H1 (cell line): ENCODE measurements around the gene TSPEAR. TPM values are rescaled to one million over a fixed set of nuclear protein-coding genes. Genes with fewer than 3 reads are reported as not detected.
A peak's percentile ranks its signal among the peaks of the same experiment; 100 is the strongest.

Experiments
- CTCF ChIA-PET: fragments of 300-600 bp; sonication (Branson Sonifier 250); formaldehyde crosslinking; loops from one replicate; lab custom pipeline; 2021; ENCODE audit not compliant: partially characterized antibody; lab: Charles Lee
- POLR2A ChIA-PET: fragments of 300-600 bp; sonication (Branson Sonifier 250); formaldehyde crosslinking; loops from one replicate; lab custom pipeline; 2021; ENCODE audit warnings: inconsistent platforms; ENCODE audit not compliant: partially characterized antibody; lab: Charles Lee
- DNase-seq, 2 experiments: peaks; one replicate each; pipeline versions ENCODE4 v3.0.0 to v3.0.0-alpha.2; 2010 to 2022; ENCODE audit warnings: low spot score in 2 of 2, low read depth in 1 of 2, mixed read lengths in 1 of 2
- FAIRE-seq: peaks from 2 replicates; lab custom pipeline; 2011; peaks lifted over from hg19 to GRCh38; lab: Jason Lieb, UNC
- H2AFZ ChIP-seq: 2 replicates; pipeline ENCODE4 v1.8.1; 2012; ENCODE audit warnings: low read length, inconsistent platforms
- H2AK5ac ChIP-seq: 2 replicates; pipeline ENCODE4 v1.6.1; 2013; ENCODE audit warnings: low read depth, low read length
- H2BK120ac ChIP-seq: replicated peaks from 2 replicates; pipeline ENCODE3; 2013; ENCODE audit warnings: low read depth, low read length, inconsistent platforms
- H2BK12ac ChIP-seq: 2 replicates; pipeline ENCODE4 v1.6.1; 2013; ENCODE audit warnings: low read depth, low read length
- H2BK15ac ChIP-seq: 2 replicates; pipeline ENCODE4 v1.6.1; 2013; ENCODE audit warnings: low read length
- H2BK20ac ChIP-seq: 2 replicates; pipeline ENCODE4 v1.6.1; 2013; ENCODE audit warnings: low read length
- H2BK5ac ChIP-seq: 2 replicates; pipeline ENCODE4 v1.6.1; 2013; ENCODE audit warnings: low read depth, low read length
- H3K14ac ChIP-seq: 2 replicates; pipeline ENCODE4 v1.6.1; 2013; ENCODE audit warnings: inconsistent platforms; ENCODE audit not compliant: insufficient read length
- H3K18ac ChIP-seq: 2 replicates; pipeline ENCODE4 v1.6.1; 2013; ENCODE audit warnings: low read length; ENCODE audit errors: extremely low read depth
- H3K23ac ChIP-seq: 2 replicates; pipeline ENCODE4 v1.6.1; 2013; ENCODE audit warnings: inconsistent platforms; ENCODE audit not compliant: insufficient read length
- H3K23me2 ChIP-seq: 2 replicates; pipeline ENCODE4 v1.6.1; 2013; ENCODE audit warnings: low read depth, low read length
- H3K27ac ChIP-seq: 2 replicates; pipeline ENCODE4 v1.6.1; 2011; ENCODE audit warnings: low read depth, low read length, inconsistent platforms
- H3K27me3 ChIP-seq, 4 experiments: replicated peaks in 1 of 4; 1 replicate in 1 of 4; 2 replicates in 3 of 4; pipeline versions ENCODE4 v1.6.1 to v1.8.1; 2011 to 2013; ENCODE audit warnings: low read length in 3 of 4, mild to moderate bottlenecking in 3 of 4, inconsistent platforms in 2 of 4, mixed read lengths in 2 of 4, moderate library complexity in 1 of 4; ENCODE audit not compliant: control insufficient read depth in 3 of 4, insufficient read depth in 3 of 4; ENCODE audit errors: extremely low read depth in 1 of 4
- H3K36me3 ChIP-seq, 4 experiments: 2 replicates each; pipeline versions ENCODE4 v1.6.1 to v1.8.1; 2011 to 2013; ENCODE audit warnings: mild to moderate bottlenecking in 4 of 4, low read length in 3 of 4, moderate library complexity in 2 of 4, control low read depth in 1 of 4, inconsistent platforms in 1 of 4; ENCODE audit not compliant: insufficient read depth in 4 of 4, control insufficient read depth in 2 of 4
- H3K4ac ChIP-seq: replicated peaks from 2 replicates; pipeline ENCODE3; 2013; ENCODE audit warnings: low read length, low read depth, mixed read lengths, inconsistent platforms; ENCODE audit not compliant: insufficient read length
- H3K4me1 ChIP-seq, 4 experiments: replicated peaks in 1 of 4; 1 replicate in 1 of 4; 2 replicates in 3 of 4; pipeline versions ENCODE4 v1.6.1 to v1.8.1; 2011 to 2013; ENCODE audit warnings: low read length in 3 of 4, inconsistent platforms in 2 of 4, mixed read lengths in 1 of 4; ENCODE audit not compliant: insufficient read depth in 4 of 4, control insufficient read depth in 3 of 4
- H3K4me2 ChIP-seq, 2 experiments: 2 replicates each; pipeline versions ENCODE4 v1.6.1 to v1.8.1; 2011 to 2013; ENCODE audit warnings: low read depth in 2 of 2, low read length in 2 of 2, control low read depth in 1 of 2, inconsistent platforms in 1 of 2, mild to moderate bottlenecking in 1 of 2; ENCODE audit not compliant: insufficient read depth in 1 of 2
- H3K4me3 ChIP-seq, 4 experiments: fragments of 200-600, 300-600 bp in 1 of 4; sonication (generic), shearing (Covaris generic), sonication (Bioruptor Twin) in 1 of 4; 2 replicates each; pipeline versions ENCODE4 v1.5.1 to v1.8.1; 2011 to 2016; ENCODE audit warnings: low read length in 4 of 4, low read depth in 3 of 4, control low read depth in 2 of 4, inconsistent platforms in 2 of 4, mild to moderate bottlenecking in 2 of 4, mixed read lengths in 1 of 4, moderate library complexity in 1 of 4; ENCODE audit not compliant: insufficient read depth in 2 of 4; ENCODE audit errors: extremely low read depth in 1 of 4
- H3K56ac ChIP-seq: replicated peaks from 2 replicates; pipeline ENCODE3; 2013; ENCODE audit warnings: low read depth, mild to moderate bottlenecking, mixed read lengths, low read length, inconsistent platforms; ENCODE audit not compliant: insufficient read length
- H3K79me1 ChIP-seq: 2 replicates; pipeline ENCODE4 v1.6.1; 2013; ENCODE audit warnings: low read depth, low read length, control low read depth
- H3K79me2 ChIP-seq, 2 experiments: 2 replicates each; pipeline versions ENCODE4 v1.6.1 to v1.8.1; 2012 to 2013; ENCODE audit warnings: low read length in 2 of 2, mild to moderate bottlenecking in 2 of 2, inconsistent platforms in 1 of 2; ENCODE audit not compliant: insufficient read depth in 2 of 2, control insufficient read depth in 1 of 2
- H3K9ac ChIP-seq, 4 experiments: replicated peaks in 1 of 4; 1 replicate in 1 of 4; 2 replicates in 3 of 4; pipeline versions ENCODE4 v1.6.1 to v1.8.1; 2011 to 2013; ENCODE audit warnings: low read depth in 3 of 4, low read length in 3 of 4, control low read depth in 2 of 4, mild to moderate bottlenecking in 2 of 4, moderate library complexity in 2 of 4, inconsistent platforms in 1 of 4; ENCODE audit errors: extremely low read depth in 1 of 4
- H3K9me3 ChIP-seq, 2 experiments: 2 replicates each; pipeline versions ENCODE4 v1.6.1 to v1.8.1; 2012 to 2013; ENCODE audit warnings: mild to moderate bottlenecking in 2 of 2, moderate library complexity in 2 of 2, control low read depth in 1 of 2, inconsistent platforms in 1 of 2, low read depth in 1 of 2, low read length in 1 of 2, mixed read lengths in 1 of 2; ENCODE audit not compliant: insufficient read depth in 2 of 2
- H4K20me1 ChIP-seq, 2 experiments: replicated peaks in 1 of 2; 2 replicates each; pipeline versions ENCODE3 to v1.8.1; 2011 to 2013; ENCODE audit warnings: inconsistent platforms in 2 of 2, low read length in 2 of 2, mild to moderate bottlenecking in 1 of 2; ENCODE audit not compliant: insufficient read depth in 2 of 2, control insufficient read depth in 1 of 2
- H4K5ac ChIP-seq: 2 replicates; pipeline ENCODE4 v1.6.1; 2013; ENCODE audit warnings: low read length, low read depth, mixed read lengths, inconsistent platforms; ENCODE audit not compliant: insufficient read length
- H4K8ac ChIP-seq: 2 replicates; pipeline ENCODE4 v1.8.0; 2013; ENCODE audit warnings: mild to moderate bottlenecking, moderate library complexity, low read length, inconsistent platforms; ENCODE audit not compliant: insufficient read depth; ENCODE audit errors: extremely low read depth
- H4K91ac ChIP-seq: replicated peaks from 2 replicates; pipeline ENCODE3; 2013; ENCODE audit warnings: low read length, mixed read lengths, inconsistent platforms; ENCODE audit not compliant: insufficient read length
- CTBP2 ChIP-seq: IDR thresholded peaks from 2 replicates; pipeline ENCODE4 v1.7.0; 2011; ENCODE audit warnings: borderline replicate concordance, mild to moderate bottlenecking, moderate library complexity, mixed read lengths, low read length; ENCODE audit not compliant: insufficient read depth, insufficient read length
- EZH2 ChIP-seq: fragments of 200-600 bp; sonication (generic); IDR thresholded peaks from 2 replicates; pipeline ENCODE4 v1.7.1; 2012; ENCODE audit warnings: low read depth, mild to moderate bottlenecking, moderate library complexity, low read length, inconsistent platforms; ENCODE audit not compliant: severe bottlenecking
- SIX5 ChIP-seq: IDR thresholded peaks from 2 replicates; pipeline ENCODE4 v1.6.1; 2011; ENCODE audit warnings: mild to moderate bottlenecking, low read depth, low read length
- TEAD4 ChIP-seq: IDR thresholded peaks from 2 replicates; pipeline ENCODE4 v1.6.1; 2012; ENCODE audit warnings: low read depth, low read length, inconsistent platforms, mixed read lengths
- WGBS, 2 experiments: shearing (Covaris generic) in 1 of 2; methylation state at CpG; one replicate each; pipeline versions ENCODE4 v1.1.6 to v1.1.7; 2013 to 2015; ENCODE audit warnings: low lambda C conversion rate in 2 of 2, mixed read lengths in 2 of 2, inconsistent platforms in 1 of 2, low coverage in 1 of 2, missing lambda C conversion rate in 1 of 2; ENCODE audit not compliant: insufficient replicate concordance in 2 of 2, insufficient coverage in 1 of 2, insufficient read length in 1 of 2; ENCODE audit errors: extremely low coverage in 1 of 2, missing lambda C conversion rate in 1 of 2; 5-methylcytosine and 5-hydroxymethylcytosine counted together
- polyA plus RNA-seq, 7 experiments: library from polyadenylated mRNA; depleted of rRNA in 3 of 7; stranded (reverse) in 5 of 7; unstranded in 2 of 7; fragments of >200 nt in 5 of 7; fragments of 200-250 nt in 2 of 7; gene quantifications; 1 replicate in 5 of 7; 2 replicates in 1 of 7; 4 replicates in 1 of 7; pipeline versions ENCODE4 v1.2.1 to v1.2.3, GENCODE V29; 2011 to 2013; ENCODE audit warnings: missing spikeins in 2 of 7, mixed read lengths in 2 of 7
- total RNA-seq: library from RNA; stranded (reverse); fragmentation: NEBNext Ultra II Directional; extraction: Animal tissue kit (Norgen Biotek cat#: 25700); gene quantifications from 2 replicates; pipeline ENCODE4 v1.2.1, GENCODE V29; 2021

The TSPEAR gene
- total and polyA plus RNA-seq, 2 of the 8 experiments (the other 6 are each of a cell fraction or from before 2014, with no cell fraction given), result 0.58 to 0.89 TPM

GRCh38 chr21:44495611-44496563, 215.5 kb downstream of the TSPEAR start:
- Histone ChIP-seq H3K18ac (no peak overlapping the region), H3K56ac (no peak overlapping the region), H2AK5ac (0 out of 2 replicates have a peak overlapping the region, but pooled peaks have one; percentile 25), H2BK12ac (no peak overlapping the region), H2BK5ac (no peak overlapping the region), H3K27me3 (no peaks in the 10 kb centered on the region; a peak in 1 of 7 replicates), H3K36me3 (peaks cover 0 to 19% (median 9%) of the 10 kb centered on the region in 4 experiments; a peak in 4 of 8 replicates), H3K9ac (no peak overlapping the region), H2BK120ac (no peak overlapping the region), H3K4me1 (peaks cover 0 to 21% (median 8%) of the 10 kb centered on the region in 4 experiments; a peak in 5 of 7 replicates), H4K91ac (no peak overlapping the region), H3K4me3 (no peak overlapping the region), H4K8ac (no peak overlapping the region), H2BK20ac (no peak overlapping the region), H2BK15ac (0 out of 2 replicates have a peak overlapping the region, but pooled peaks have one; percentile 31), H3K79me2 (0 out of 4 replicates have a peak, but pooled peaks cover 0 to 11% of the 10 kb centered on the region in 2 experiments), H3K14ac (no peak overlapping the region), H4K5ac (no peak overlapping the region), H3K4ac (no peak overlapping the region), H4K20me1 (no peaks in the 10 kb centered on the region), H3K23me2 (0 out of 2 replicates have a peak, but pooled peaks cover 2% of the 10 kb centered on the region), H3K4me2 (no peak overlapping the region), H3K27ac (no peak overlapping the region), H3K79me1 (no peaks in the 10 kb centered on the region; the same call in 1 of the 2 replicates), H2AFZ (no peak overlapping the region), H3K9me3 (peaks cover 6 to 9% of the 10 kb centered on the region in 2 experiments; a peak in 1 of 4 replicates), H3K23ac (no peak overlapping the region)
- CTCF ChIA-PET, result interaction anchor here (0.8 to 3.0 kb wide), 10 partner anchors 12 to 305 kb away, joined by 3 to 12 read pairs (median 4); partner anchors contain the start of gene UBE2G2
- TF ChIP-seq SIX5 (no peak), TEAD4 (no peak), CTBP2 (no peak), EZH2 (no peak)
- POLR2A ChIA-PET, result interaction anchor here (1.0 to 4.4 kb wide), 5 partner anchors 8 to 62 kb away, joined by 3 to 14 read pairs (median 4); no protein-coding TSS in a partner anchor
- FAIRE-seq, result no peak
- no peak for DNase-seq
- 94% methylated on average over 16 of the region's 16 CpGs; no CpG with 5 or more reads in 1 of the 2 experiments for WGBS, 2 experiments
